Endothelial cell of umbilical vein (primary cell): ENCODE measurements around the gene EFHD2. TPM values are rescaled to one million over a fixed set of nuclear protein-coding genes. Genes with fewer than 3 reads are reported as not detected.

Experiments used
- BruUV-seq: library from RNA; stranded (reverse); fragments of 400-500 nt; replicated peaks from 2 replicates; lab custom pipeline; 2021; lab: Mats Ljungman, UMichigan
- CTCF ChIA-PET: fragments of 300-600, 350-600 bp; sonication (Branson Sonifier 250); formaldehyde crosslinking; loops from one replicate; lab custom pipeline; 2021; ENCODE audit warnings: antibody characterized with exemption, inconsistent platforms; lab: Charles Lee
- POLR2A ChIA-PET: fragments of 300-600, 350-600 bp; sonication (Branson Sonifier 250); formaldehyde crosslinking; loops from one replicate; lab custom pipeline; 2021; ENCODE audit warnings: antibody characterized with exemption, inconsistent platforms; lab: Charles Lee
- DNase-seq: peaks from one replicate; pipeline ENCODE4 v3.0.0-alpha.2; 2011; ENCODE audit warnings: low read depth, low spot score
- FAIRE-seq: peaks from 2 replicates; lab custom pipeline; 2011; peaks lifted over from hg19 to GRCh38; lab: Jason Lieb, UNC
- H2AFZ ChIP-seq: 2 replicates; pipeline ENCODE4 v1.6.0; 2012; ENCODE audit warnings: low read depth, low read length, control low read depth, inconsistent platforms
- H3K27ac ChIP-seq: 2 replicates; pipeline ENCODE4 v1.5.1; 2011; ENCODE audit warnings: low read depth, mild to moderate bottlenecking, control low read depth, low read length, moderate library complexity; ENCODE audit not compliant: insufficient read depth
- H3K27me3 ChIP-seq, 2 experiments: 2 replicates each; pipeline versions ENCODE4 v1.6.0 to v1.6.1; 2011; ENCODE audit warnings: low read length in 2 of 2, mixed read lengths in 1 of 2; ENCODE audit not compliant: control insufficient read depth in 2 of 2, insufficient read depth in 2 of 2
- H3K36me3 ChIP-seq, 2 experiments: 2 replicates in 1 of 2; 3 replicates in 1 of 2; pipeline ENCODE4 v1.5.1; 2011; ENCODE audit warnings: low read length in 2 of 2, mild to moderate bottlenecking in 1 of 2, moderate library complexity in 1 of 2; ENCODE audit not compliant: control insufficient read depth in 2 of 2, insufficient read depth in 2 of 2; ENCODE audit errors: extremely low read depth in 1 of 2
- H3K4me1 ChIP-seq: 3 replicates; pipeline ENCODE4 v1.5.1; 2011; ENCODE audit warnings: mild to moderate bottlenecking, low read length; ENCODE audit not compliant: control insufficient read depth, insufficient read depth; ENCODE audit errors: extremely low read depth
- H3K4me2 ChIP-seq: 2 replicates; pipeline ENCODE4 v1.6.1; 2011; ENCODE audit warnings: low read length, control low read depth, mixed read lengths; ENCODE audit not compliant: insufficient read depth
- H3K4me3 ChIP-seq, 3 experiments: fragments of 200-600 bp in 1 of 3; sonication (generic), shearing (Covaris generic) in 1 of 3; replicated peaks in 1 of 3; 2 replicates each; pipeline ENCODE4 v1.5.1; 2011 to 2016; ENCODE audit warnings: control low read depth in 3 of 3, low read length in 3 of 3, mild to moderate bottlenecking in 2 of 3, inconsistent platforms in 1 of 3, low read depth in 1 of 3, moderate library complexity in 1 of 3; ENCODE audit not compliant: insufficient read depth in 1 of 3
- H3K79me2 ChIP-seq: 2 replicates; pipeline ENCODE4 v1.6.0; 2012; ENCODE audit warnings: low read length, inconsistent platforms; ENCODE audit not compliant: control insufficient read depth, insufficient read depth
- H3K9ac ChIP-seq: replicated peaks from 2 replicates; pipeline ENCODE3; 2011; ENCODE audit warnings: low read length, control low read depth; ENCODE audit not compliant: insufficient read depth; ENCODE audit errors: extremely low read depth
- H3K9me1 ChIP-seq: replicated peaks from 3 replicates; pipeline ENCODE4 v1.6.0; 2011; ENCODE audit warnings: mild to moderate bottlenecking, low read length; ENCODE audit not compliant: control insufficient read depth, insufficient read depth; ENCODE audit errors: extremely low read depth
- H3K9me3 ChIP-seq: replicated peaks from 2 replicates; pipeline ENCODE4 v1.5.1; 2012; ENCODE audit warnings: low read length, inconsistent platforms; ENCODE audit not compliant: control insufficient read depth, insufficient read depth
- H4K20me1 ChIP-seq: replicated peaks from 2 replicates; pipeline ENCODE3; 2011; ENCODE audit warnings: mild to moderate bottlenecking, low read length; ENCODE audit not compliant: control insufficient read depth, insufficient read depth; ENCODE audit errors: extremely low read depth
- EZH2 ChIP-seq: IDR thresholded peaks from 2 replicates; pipeline ENCODE4 v1.6.1; 2012; ENCODE audit warnings: borderline replicate concordance, low read depth, mild to moderate bottlenecking, moderate library complexity, low read length, inconsistent platforms; ENCODE audit not compliant: severe bottlenecking
- GATA2 ChIP-seq: IDR thresholded peaks from 2 replicates; pipeline ENCODE4 v1.7.0; 2011; ENCODE audit warnings: low read depth, mild to moderate bottlenecking, moderate library complexity, mixed read lengths, low read length; ENCODE audit not compliant: insufficient read length, insufficient read depth
- JUN ChIP-seq: IDR thresholded peaks from 2 replicates; pipeline ENCODE4 v1.6.1; 2011; ENCODE audit warnings: borderline replicate concordance, low read depth; ENCODE audit not compliant: insufficient read length, insufficient read depth
- MYC ChIP-seq: IDR thresholded peaks from one replicate; pipeline ENCODE4 v1.6.1; 2011; ENCODE audit warnings: mild to moderate bottlenecking, low read depth, low read length
- POLR2AphosphoS5 ChIP-seq: IDR thresholded peaks from 2 replicates; pipeline ENCODE4 v1.6.1; 2012; ENCODE audit warnings: low read depth, mild to moderate bottlenecking, control low read depth, low read length, moderate library complexity; ENCODE audit not compliant: insufficient read depth
- dilution Hi-C: fragments of 300-500 bp; cut with MboI; formaldehyde crosslinking; loops from one replicate; pipeline ENCODE4 v1.15.0; 2019; ENCODE audit warnings: low sequenced_read_pairs; ENCODE audit not compliant: extremely low pct_ligation_motif_present
- intact Hi-C: fragments of 100-400 bp; cut with micrococcal nuclease; formaldehyde crosslinking; loops from one replicate; pipeline ENCODE4 v1.10.0; 2022
- polyA plus RNA-seq, 4 experiments: library from polyadenylated mRNA; depleted of rRNA in 3 of 4; stranded (reverse) in 3 of 4; unstranded in 1 of 4; fragments of >200 nt; gene quantifications; 2 replicates each; pipeline versions ENCODE4 v1.2.1 to v1.2.3, GENCODE V29; 2011 to 2012; ENCODE audit warnings: missing spikeins in 1 of 4
- total RNA-seq: library from RNA; stranded (reverse); gene quantifications from 2 replicates; pipeline ENCODE4 v1.2.3, GENCODE V29; 2021
- TF ChIP-seq, protein P1 (sequence below): IDR thresholded peaks from 2 replicates; pipeline ENCODE4 v1.6.1; 2011; ENCODE audit not compliant: insufficient read depth, insufficient read length
- TF ChIP-seq, protein P2 (sequence below), 2 donors: IDR thresholded peaks; 1 replicate in 1 of 2; 2 replicates in 1 of 2; pipeline ENCODE4 v1.5.1; 2011; ENCODE audit warnings: low read length in 2 of 2, mild to moderate bottlenecking in 2 of 2, moderate library complexity in 2 of 2, control low read depth in 1 of 2, inconsistent platforms in 1 of 2, low read depth in 1 of 2; ENCODE audit not compliant: insufficient read depth in 1 of 2; ENCODE audit errors: extremely low read depth in 1 of 2

Gene EFHD2
- total and polyA plus RNA-seq, 2 donors (not counting 3 experiments of a cell fraction or from before 2014, with no cell fraction given) = 50.2 to 73.5 TPM

DNA sequence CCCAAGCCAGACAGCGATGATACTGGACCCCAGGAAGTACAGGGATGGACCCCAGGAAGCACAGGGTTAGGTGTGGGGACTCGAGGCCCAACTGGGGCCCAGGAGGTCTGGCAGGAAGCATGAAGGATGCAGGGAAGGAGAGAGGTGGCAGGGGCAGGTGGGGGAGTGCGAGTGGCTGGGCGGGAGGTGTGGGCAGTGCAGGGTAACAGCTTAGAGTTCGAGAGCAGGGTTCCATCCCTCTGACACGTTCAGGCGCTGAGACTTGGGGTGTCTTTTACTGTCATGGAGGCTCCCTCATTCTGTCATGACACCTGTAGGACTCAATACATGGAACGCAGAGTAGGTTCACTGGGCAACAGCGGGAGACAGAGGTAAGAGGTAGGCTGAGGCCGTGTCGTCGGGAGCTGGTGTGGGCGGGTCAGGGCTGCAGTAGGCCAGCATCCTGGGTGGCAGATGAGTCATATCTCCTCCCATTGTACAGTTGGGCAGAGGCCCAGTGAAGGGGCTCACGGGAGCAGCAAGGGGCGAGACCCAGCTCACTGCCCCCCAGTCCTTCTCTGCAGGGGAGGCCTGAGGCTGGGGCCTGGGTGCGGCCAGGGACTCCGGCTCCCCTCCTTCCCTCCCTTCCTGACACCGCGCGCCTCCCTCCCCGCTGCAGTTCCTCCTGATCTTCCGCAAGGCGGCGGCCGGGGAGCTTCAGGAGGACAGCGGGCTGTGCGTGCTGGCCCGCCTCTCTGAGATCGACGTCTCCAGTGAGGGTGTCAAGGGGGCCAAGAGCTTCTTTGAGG lies 17.0 kb downstream of the EFHD2 start:
- POLR2A ChIA-PET = no interaction called here
- DNase-seq = no peak
- no peaks in the 10 kb centered on the region for H4K20me1 ChIP-seq
- no peak overlapping the region for H2AFZ ChIP-seq
- H3K27ac ChIP-seq = no peak overlapping the region
- H3K9me3 ChIP-seq = no peaks in the 10 kb centered on the region
- BruUV-seq = no TSS peak
- FAIRE-seq = no peak
- H3K79me2 ChIP-seq = peaks cover 28% of the 10 kb centered on the region
- dilution Hi-C loops (no loop called here), intact Hi-C loops (no loop called here)
- peaks cover 9 to 18% of the 10 kb centered on the region in 2 experiments for H3K36me3 ChIP-seq
- H3K4me1 ChIP-seq = no peaks in the 10 kb centered on the region
- no peak overlapping the region for H3K9ac ChIP-seq
- TF ChIP-seq, protein P1, sequence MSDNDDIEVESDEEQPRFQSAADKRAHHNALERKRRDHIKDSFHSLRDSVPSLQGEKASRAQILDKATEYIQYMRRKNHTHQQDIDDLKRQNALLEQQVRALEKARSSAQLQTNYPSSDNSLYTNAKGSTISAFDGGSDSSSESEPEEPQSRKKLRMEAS = no peak
- TF ChIP-seq GATA2 (no peak), POLR2AphosphoS5 (no peak), JUN (no peak), MYC (no peak), EZH2 (no peak)
- TF ChIP-seq, protein P2, sequence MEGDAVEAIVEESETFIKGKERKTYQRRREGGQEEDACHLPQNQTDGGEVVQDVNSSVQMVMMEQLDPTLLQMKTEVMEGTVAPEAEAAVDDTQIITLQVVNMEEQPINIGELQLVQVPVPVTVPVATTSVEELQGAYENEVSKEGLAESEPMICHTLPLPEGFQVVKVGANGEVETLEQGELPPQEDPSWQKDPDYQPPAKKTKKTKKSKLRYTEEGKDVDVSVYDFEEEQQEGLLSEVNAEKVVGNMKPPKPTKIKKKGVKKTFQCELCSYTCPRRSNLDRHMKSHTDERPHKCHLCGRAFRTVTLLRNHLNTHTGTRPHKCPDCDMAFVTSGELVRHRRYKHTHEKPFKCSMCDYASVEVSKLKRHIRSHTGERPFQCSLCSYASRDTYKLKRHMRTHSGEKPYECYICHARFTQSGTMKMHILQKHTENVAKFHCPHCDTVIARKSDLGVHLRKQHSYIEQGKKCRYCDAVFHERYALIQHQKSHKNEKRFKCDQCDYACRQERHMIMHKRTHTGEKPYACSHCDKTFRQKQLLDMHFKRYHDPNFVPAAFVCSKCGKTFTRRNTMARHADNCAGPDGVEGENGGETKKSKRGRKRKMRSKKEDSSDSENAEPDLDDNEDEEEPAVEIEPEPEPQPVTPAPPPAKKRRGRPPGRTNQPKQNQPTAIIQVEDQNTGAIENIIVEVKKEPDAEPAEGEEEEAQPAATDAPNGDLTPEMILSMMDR (IDR thresholded peaks at IDR 0.05; ENCODE audit: extremely low read depth in 1 of 2, insufficient read depth in 1 of 2, low read depth in 1 of 2, low read length in 2 of 2) = no peak
- no peak overlapping the region for H3K4me3 ChIP-seq
- CTCF ChIA-PET = interaction anchor here (1.3 to 13.1 kb wide), 3 partner anchors 14 to 103 kb away, joined by 6 to 332 read pairs (median 6); no protein-coding TSS in a partner anchor
- H3K27me3 ChIP-seq = no peaks in the 10 kb centered on the region
- no peak overlapping the region for H3K4me2 ChIP-seq
- no peaks in the 10 kb centered on the region for H3K9me1 ChIP-seq
